KMS-11 (cell line): ENCODE data around the gene TLDC2.

ENCODE experiments used
- H2AFZ ChIP-seq: fragments of 200-600 bp; sonication (generic); 2 replicates; pipeline ENCODE4 v1.6.1; 2016; ENCODE audit warnings: antibody characterized with exemption, mixed run types, low read depth
- H3K27ac ChIP-seq: fragments of 200-600 bp; sonication (generic); 2 replicates; pipeline ENCODE4 v1.6.1; 2016; ENCODE audit warnings: mild to moderate bottlenecking, mixed run types
- H3K27me3 ChIP-seq: fragments of 200-600 bp; sonication (generic); 2 replicates; pipeline ENCODE4 v1.6.1; 2017; ENCODE audit warnings: mild to moderate bottlenecking, low read depth, mixed run types, moderate library complexity; ENCODE audit not compliant: insufficient read depth
- H3K36me3 ChIP-seq: fragments of 200-600 bp; sonication (generic); 2 replicates; pipeline ENCODE4 v1.6.1; 2017; ENCODE audit warnings: mild to moderate bottlenecking, mixed run types; ENCODE audit not compliant: insufficient read depth
- H3K4me1 ChIP-seq: fragments of 200-600 bp; sonication (generic); 2 replicates; pipeline ENCODE4 v1.6.1; 2016; ENCODE audit warnings: mild to moderate bottlenecking, low read depth, mixed run types; ENCODE audit not compliant: poor library complexity, severe bottlenecking
- H3K4me2 ChIP-seq: fragments of 200-600 bp; sonication (generic); 2 replicates; pipeline ENCODE4 v1.7.0; 2016; ENCODE audit warnings: mild to moderate bottlenecking, mixed run types
- H3K4me3 ChIP-seq: fragments of 200-600 bp; sonication (generic); IDR thresholded peaks from 2 replicates; pipeline ENCODE4 v1.6.1; 2017; ENCODE audit warnings: low read depth, low read length, mixed read lengths; ENCODE audit not compliant: insufficient read depth
- H3K79me2 ChIP-seq: fragments of 200-600 bp; sonication (generic); 2 replicates; pipeline ENCODE4 v1.6.1; 2016; ENCODE audit warnings: low read depth, mixed run types; ENCODE audit not compliant: insufficient read depth
- H3K9ac ChIP-seq: fragments of 200-600 bp; sonication (generic); 2 replicates; pipeline ENCODE4 v1.6.1; 2016; ENCODE audit warnings: mild to moderate bottlenecking, mixed run types
- H4K20me1 ChIP-seq: fragments of 200-600 bp; sonication (generic); 2 replicates; pipeline ENCODE4 v1.6.1; 2016; ENCODE audit warnings: mild to moderate bottlenecking, mixed run types; ENCODE audit not compliant: insufficient read depth
- TF ChIP-seq, protein P1 (sequence below): fragments of 200-600 bp; sonication (generic); conservative IDR thresholded peaks from 2 replicates; pipeline ENCODE4 v1.6.1; 2017; ENCODE audit warnings: low read depth, mild to moderate bottlenecking, antibody characterized with exemption, low read length, moderate library complexity, mixed read lengths

Gene TLDC2

GRCh38 chr20:36917240-36917639 is 41.3 kb downstream of the TLDC2 start:
- H3K36me3 ChIP-seq, result no peaks in the 10 kb centered on the region
- H3K27me3 ChIP-seq, result no peaks in the 10 kb centered on the region

DNA sequence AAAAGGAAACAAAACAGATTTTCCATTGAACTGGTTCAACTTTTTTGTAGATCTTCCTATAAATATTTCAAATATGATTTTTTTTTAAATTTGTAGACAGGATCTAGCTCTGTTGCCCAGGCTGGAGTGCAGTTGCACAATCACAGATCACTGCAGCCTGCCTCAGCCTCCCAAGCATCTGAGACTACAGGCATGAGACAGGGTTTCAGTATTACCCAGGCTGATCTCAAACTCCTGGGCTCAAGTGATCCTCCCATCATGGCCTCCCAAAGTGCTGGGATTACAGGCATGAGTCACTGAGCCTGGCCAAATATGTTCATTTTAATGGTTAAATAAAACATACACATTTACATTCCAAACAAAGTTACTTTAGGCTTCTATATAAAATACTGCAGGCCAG is 42.0 kb downstream of the TLDC2 start:
- Histone ChIP-seq H4K20me1 (no peaks in the 10 kb centered on the region), H3K27ac (no peak overlapping the region), H3K4me3 (no peak overlapping the region), H3K27me3 (no peaks in the 10 kb centered on the region), H3K4me2 (no peak overlapping the region), H3K4me1 (peaks cover 6% of the 10 kb centered on the region), H2AFZ (no peak overlapping the region), H3K36me3 (no peaks in the 10 kb centered on the region), H3K9ac (no peak overlapping the region), H3K79me2 (no peaks in the 10 kb centered on the region)
- TF ChIP-seq, protein P1, sequence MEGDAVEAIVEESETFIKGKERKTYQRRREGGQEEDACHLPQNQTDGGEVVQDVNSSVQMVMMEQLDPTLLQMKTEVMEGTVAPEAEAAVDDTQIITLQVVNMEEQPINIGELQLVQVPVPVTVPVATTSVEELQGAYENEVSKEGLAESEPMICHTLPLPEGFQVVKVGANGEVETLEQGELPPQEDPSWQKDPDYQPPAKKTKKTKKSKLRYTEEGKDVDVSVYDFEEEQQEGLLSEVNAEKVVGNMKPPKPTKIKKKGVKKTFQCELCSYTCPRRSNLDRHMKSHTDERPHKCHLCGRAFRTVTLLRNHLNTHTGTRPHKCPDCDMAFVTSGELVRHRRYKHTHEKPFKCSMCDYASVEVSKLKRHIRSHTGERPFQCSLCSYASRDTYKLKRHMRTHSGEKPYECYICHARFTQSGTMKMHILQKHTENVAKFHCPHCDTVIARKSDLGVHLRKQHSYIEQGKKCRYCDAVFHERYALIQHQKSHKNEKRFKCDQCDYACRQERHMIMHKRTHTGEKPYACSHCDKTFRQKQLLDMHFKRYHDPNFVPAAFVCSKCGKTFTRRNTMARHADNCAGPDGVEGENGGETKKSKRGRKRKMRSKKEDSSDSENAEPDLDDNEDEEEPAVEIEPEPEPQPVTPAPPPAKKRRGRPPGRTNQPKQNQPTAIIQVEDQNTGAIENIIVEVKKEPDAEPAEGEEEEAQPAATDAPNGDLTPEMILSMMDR, result no peak

More at GRCh38 chr20:36917240-36917639, 41.3 kb downstream of the TLDC2 start:
- H3K4me2 ChIP-seq, result no peak overlapping the region
- H3K4me3 ChIP-seq, result no peak overlapping the region
- TF ChIP-seq, protein P1, result no peak
- H2AFZ ChIP-seq, result no peak overlapping the region
- H3K9ac ChIP-seq, result no peak overlapping the region
- no peak overlapping the region for H3K27ac ChIP-seq
- no peaks in the 10 kb centered on the region for H3K79me2 ChIP-seq
- no peaks in the 10 kb centered on the region for H4K20me1 ChIP-seq
- H3K4me1 ChIP-seq, result peaks cover 6% of the 10 kb centered on the region

DNA sequence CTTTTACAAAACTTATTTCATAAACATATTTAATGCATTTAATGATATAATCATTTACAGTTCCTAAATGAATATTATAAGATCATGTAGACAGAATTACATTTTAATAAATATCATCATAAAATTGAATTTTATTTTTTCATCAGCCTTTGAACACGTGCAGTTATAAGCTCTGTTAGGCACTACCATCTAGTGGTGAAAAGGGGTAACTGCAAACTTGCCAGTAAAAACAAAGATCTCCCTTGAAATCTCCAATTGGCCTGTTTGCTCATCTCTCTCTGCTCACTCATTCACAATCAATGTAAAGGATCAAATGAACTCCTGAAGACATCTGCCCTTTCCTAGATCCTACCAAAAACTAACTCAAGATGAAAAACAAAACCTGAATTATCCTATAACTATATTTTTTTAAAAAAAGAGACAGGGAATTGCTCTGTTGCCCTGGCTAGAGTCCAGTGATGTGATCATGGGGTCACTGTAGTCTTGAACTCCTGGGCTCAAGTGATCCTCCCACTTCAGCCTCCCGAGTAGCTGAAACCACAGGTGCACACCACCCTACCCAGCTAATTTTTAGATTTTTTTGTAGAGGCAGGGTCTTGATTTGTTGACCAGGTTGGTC is 43.9 kb downstream of the TLDC2 start:
- H3K27me3 ChIP-seq, result no peaks in the 10 kb centered on the region
- H3K4me2 ChIP-seq, result no peak overlapping the region
- H3K4me3 ChIP-seq, result no peak overlapping the region
- H4K20me1 ChIP-seq, result no peaks in the 10 kb centered on the region
- TF ChIP-seq, protein P1, result peak; percentile 87
- no peak overlapping the region for H2AFZ ChIP-seq
- no peaks in the 10 kb centered on the region for H3K36me3 ChIP-seq
- no peak overlapping the region for H3K9ac ChIP-seq
- no peak overlapping the region for H3K27ac ChIP-seq
- no peaks in the 10 kb centered on the region for H3K79me2 ChIP-seq
- H3K4me1 ChIP-seq, result peaks cover 6% of the 10 kb centered on the region

DNA sequence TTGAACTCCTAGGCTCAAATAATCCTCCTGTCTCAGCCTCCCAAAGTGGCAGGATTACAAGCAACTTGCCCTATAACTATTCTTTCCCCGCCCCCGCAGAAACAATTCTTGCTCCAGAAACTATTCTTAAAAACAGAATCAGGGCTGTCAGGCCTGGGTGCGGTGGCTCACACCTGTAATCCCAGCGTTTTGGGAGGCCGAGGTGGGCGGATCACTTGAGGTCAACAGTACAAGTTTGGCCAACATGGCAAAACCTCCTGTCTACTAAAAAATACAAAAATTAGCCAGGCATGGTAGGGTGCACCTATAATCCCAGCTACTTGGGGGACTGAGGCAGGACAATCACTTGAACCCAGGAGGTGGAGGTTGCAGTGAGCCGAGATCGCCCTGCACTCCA is 44.4 kb downstream of the TLDC2 start:
- no peak overlapping the region for H3K4me3 ChIP-seq
- H3K4me1 ChIP-seq, result peaks cover 6% of the 10 kb centered on the region
- no peak overlapping the region for H3K27ac ChIP-seq
- H3K79me2 ChIP-seq, result no peaks in the 10 kb centered on the region
- no peaks in the 10 kb centered on the region for H3K27me3 ChIP-seq
- no peak overlapping the region for H2AFZ ChIP-seq
- TF ChIP-seq, protein P1, result no peak
- no peak overlapping the region for H3K9ac ChIP-seq
- no peak overlapping the region for H3K4me2 ChIP-seq
- no peaks in the 10 kb centered on the region for H3K36me3 ChIP-seq
- H4K20me1 ChIP-seq, result no peaks in the 10 kb centered on the region
